ENCODE data around the gene RRP8. TPM values are rescaled to one million over a fixed set of nuclear protein-coding genes. Genes with fewer than 3 reads are reported as not detected.
A peak's percentile ranks its signal among the peaks of the same experiment; 100 is the strongest.

RRP8 gene
- total and polyA plus RNA-seq, 9 of the 15 experiments (the other 6 are each of a cell fraction or from before 2014, with no cell fraction given), result 5.7 to 47.3 (median 32.6) TPM

GRCh38 chr11:6612213-6613041 is 9.0 kb upstream of the RRP8 start, which contains the start of gene TAF10 (continued):
- TF ChIP-seq ARID4B (CRISPR knock-in tag; IDR thresholded peaks at IDR 0.05) (peak; percentile 79; the same call in 1 of the 2 replicates), HINFP (tag; conservative IDR thresholded peaks at IDR 0.05; ENCODE audit: low read depth) (no peak)

Data from K562 (cell line).